GM19452 (cell line): Measurements from ENCODE around the gene MDFI.

Source experiments
- ATAC-seq: cut with Tn5 transposase; IDR thresholded peaks from one replicate; pipeline ENCODE4 v1.9.1; 2021; ENCODE audit not compliant: unreplicated experiment

MDFI gene

GRCh38 chr6:41670703-41671360 lies 32.6 kb downstream of the MDFI start:
- no peak for ATAC-seq

- ATAC-seq: no peak
Measured at GRCh38 chr6:41671376-41671775, 33.1 kb downstream of the MDFI start.

DNA sequence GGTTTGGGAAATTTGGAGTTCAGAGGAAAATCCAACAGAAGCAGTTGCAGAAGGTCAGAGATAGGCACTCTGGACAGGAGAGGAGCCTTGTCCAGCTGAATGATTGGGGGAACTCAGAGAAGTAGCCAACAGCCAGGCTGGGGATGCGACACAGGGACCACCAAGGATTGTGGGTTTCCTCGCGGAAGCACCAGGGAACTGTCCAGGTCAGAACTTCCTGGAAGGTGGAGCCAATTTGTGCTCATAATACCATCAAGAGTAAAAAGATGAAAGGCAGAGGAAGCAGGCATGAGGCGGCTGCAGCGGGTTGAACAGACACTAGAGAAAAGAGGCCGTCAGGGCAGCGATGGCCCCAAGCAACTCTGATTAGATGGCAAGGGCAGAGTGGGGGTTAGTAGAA lies 33.7 kb downstream of the MDFI start:
- no peak for ATAC-seq

GRCh38 chr6:41672816-41673703 lies 34.8 kb downstream of the MDFI start:
- ATAC-seq: no peak

DNA sequence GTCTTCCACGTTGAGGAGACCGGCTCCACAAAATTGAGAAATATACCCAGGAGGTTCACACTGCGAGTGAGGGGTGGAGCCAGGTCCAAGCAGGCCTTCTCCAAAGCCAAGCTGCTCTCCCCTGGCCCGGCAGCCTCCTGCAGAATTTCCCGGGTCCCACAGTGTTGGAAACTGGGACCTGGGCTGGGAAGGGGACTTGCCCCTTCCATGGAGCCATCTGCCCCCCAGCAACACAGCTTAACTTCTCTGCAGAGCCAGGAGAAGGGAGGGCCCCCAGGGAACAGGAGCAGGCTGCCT lies 35.4 kb downstream of the MDFI start:
- no peak for ATAC-seq

- ATAC-seq: no peak
Measured at GRCh38 chr6:41674231-41675000, 36.1 kb downstream of the MDFI start.

DNA sequence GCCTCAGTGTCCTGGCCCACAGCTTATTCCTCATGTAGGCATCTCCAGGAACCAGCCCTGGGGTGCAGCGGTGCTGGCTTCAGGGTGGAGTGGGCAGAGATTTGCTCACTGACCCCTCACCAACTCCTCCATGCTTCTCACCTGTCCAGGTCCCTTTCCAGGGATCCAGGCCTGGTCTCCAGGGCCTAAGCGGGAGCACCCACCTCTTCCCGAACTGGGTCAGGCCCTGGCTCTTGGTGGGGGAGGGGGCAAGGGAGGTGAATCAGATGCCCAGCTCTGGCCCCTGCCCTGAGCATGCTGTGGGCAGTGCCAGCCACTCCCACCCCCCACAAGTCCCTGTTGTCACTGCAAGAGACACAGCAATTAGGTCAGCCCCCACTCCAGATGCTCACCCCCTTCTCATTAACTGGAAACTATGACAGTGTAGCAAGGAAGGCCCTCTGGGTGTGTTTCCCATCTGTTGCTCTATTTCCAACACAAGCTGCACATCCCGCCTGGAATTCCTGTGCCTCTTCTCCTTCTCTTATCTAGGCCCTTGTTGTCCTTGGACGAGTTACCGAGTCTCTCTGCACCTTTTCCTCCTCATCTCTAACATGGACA lies 37.0 kb downstream of the MDFI start:
- no peak for ATAC-seq

GRCh38 chr6:41675992-41676391 lies 37.7 kb downstream of the MDFI start:
- no peak for ATAC-seq

DNA sequence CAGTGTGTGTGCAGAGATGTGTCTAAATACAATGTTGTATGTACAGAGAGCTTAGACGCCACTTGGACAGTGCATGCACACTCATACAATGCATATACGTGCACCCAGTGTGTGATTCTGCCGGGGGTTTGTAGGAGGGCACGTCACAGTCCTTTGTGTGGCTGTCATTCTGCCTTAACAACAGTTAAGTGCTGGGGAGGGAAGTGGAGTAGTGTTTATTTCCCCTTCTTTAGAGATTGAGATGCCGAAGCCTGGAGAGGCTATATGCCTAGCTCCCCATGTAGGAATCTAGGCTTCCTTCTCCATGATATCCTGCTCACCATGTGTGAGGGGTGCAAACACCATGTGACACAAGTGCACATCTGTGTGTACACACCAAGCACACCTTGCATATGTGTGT lies 38.2 kb downstream of the MDFI start:
- no peak for ATAC-seq

GRCh38 chr6:41677124-41677921 lies 39.1 kb downstream of the MDFI start:
- ATAC-seq: no peak

GRCh38 chr6:41678511-41679084 lies 40.3 kb downstream of the MDFI start:
- no peak for ATAC-seq

DNA sequence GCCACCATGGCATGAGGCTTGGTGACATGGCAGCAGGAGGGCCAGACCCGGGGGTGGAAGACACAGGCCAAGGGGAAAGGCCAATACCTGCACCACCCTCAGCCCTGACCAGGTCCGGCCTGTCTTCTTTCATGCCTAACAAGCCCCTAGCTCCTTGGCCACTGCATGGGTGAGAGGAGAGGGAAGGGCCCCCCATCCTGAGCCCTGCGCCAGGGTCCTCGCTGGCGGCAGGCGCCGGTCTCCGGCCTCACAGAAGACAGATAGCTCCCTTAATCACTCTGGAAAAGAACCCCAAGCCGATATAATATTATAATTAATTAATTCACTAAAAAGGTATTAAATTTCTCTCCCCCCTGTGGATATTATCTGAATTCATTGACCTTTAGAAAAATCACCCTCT lies 41.4 kb downstream of the MDFI start:
- no peak for ATAC-seq

GRCh38 chr6:41680182-41680965 lies 42.1 kb downstream of the MDFI start:
- ATAC-seq: no peak

- no peak for ATAC-seq
Measured at GRCh38 chr6:41682056-41682477, 43.8 kb downstream of the MDFI start.

DNA sequence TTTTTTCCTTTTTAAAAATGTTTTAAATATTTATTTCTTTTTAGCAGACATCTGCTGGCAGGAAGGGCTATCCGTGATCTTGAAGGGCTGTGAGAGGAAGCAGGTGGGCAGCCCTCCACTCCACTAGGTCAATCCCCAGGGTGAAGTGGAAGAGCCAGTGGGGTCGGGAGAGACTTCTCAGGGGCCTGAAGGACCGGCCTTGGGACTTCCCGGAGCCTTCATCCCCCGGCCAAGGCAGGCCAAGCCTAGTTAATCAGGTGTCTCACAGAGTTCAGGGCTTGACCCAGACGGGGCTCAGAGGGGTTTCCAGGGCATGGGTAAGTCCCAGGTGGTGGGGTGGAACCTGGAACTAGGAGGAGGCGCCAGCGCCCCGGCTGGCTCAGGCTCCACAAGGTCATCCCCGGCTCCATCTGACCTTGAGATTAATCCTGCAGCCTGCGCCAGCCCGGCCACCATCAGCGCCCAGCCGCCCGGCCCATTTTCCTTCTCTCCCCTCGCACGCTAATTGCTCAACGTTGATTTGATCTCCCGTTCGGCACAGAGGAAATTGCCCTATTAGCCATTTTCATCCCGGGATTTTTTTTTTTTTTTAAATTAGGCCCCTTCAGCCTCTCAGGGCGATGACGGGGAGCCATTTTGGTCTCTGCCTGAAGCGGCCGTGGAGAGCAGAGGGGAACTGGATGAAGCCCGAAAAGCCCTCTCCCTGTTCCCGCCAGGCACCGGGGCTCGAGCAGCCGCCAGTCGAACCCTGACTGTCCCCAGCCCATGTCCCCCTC lies 44.4 kb downstream of the MDFI start:
- no peak for ATAC-seq

DNA sequence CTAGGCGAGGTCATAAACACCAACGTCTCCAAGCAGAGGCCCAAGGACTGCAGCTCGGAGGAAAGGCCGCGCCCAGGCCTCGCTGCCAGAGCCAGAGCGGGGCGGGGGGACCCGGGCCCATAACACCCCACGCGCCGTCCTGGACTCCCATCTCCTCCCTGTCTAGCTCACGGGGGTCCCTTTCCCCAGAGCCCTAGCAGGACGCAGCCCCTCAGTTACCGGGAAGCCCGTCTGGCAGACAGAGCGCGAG lies 44.9 kb downstream of the MDFI start:
- ATAC-seq: no peak

- ATAC-seq: peak; percentile 59
Measured at GRCh38 chr6:41683523-41684310, 45.4 kb downstream of the MDFI start.
